ENCODE results near the gene HPN. TPM values are rescaled to one million over a fixed set of nuclear protein-coding genes. Genes with fewer than 3 reads are reported as not detected.

Gene HPN
- total and polyA plus RNA-seq, 2 experiments from 2014 or later: 14.0 to 17.4 TPM

- H2AFZ ChIP-seq: no peak overlapping the region
- H3K27ac ChIP-seq (ENCODE audit: low read depth): no peak overlapping the region
- H3K4me3 Mint-ChIP-seq: no peak overlapping the region; the same call in 2 of the 3 replicates
- ATAC-seq (no peak), DNase-seq (ENCODE audit: low spot score) (no peak)
- peaks cover 2% of the 10 kb centered on the region for H3K27me3 Mint-ChIP-seq (ENCODE audit: insufficient read depth, low read depth, poor library complexity)
- H3K36me3 Mint-ChIP-seq (ENCODE audit: low read depth): no peaks in the 10 kb centered on the region
- no peaks in the 10 kb centered on the region for H4K20me1 ChIP-seq (replicated peaks; ENCODE audit: insufficient read depth)
- no peaks in the 10 kb centered on the region for H3K9me2 ChIP-seq (ENCODE audit: insufficient read depth)
- TF ChIP-seq, protein P1, sequence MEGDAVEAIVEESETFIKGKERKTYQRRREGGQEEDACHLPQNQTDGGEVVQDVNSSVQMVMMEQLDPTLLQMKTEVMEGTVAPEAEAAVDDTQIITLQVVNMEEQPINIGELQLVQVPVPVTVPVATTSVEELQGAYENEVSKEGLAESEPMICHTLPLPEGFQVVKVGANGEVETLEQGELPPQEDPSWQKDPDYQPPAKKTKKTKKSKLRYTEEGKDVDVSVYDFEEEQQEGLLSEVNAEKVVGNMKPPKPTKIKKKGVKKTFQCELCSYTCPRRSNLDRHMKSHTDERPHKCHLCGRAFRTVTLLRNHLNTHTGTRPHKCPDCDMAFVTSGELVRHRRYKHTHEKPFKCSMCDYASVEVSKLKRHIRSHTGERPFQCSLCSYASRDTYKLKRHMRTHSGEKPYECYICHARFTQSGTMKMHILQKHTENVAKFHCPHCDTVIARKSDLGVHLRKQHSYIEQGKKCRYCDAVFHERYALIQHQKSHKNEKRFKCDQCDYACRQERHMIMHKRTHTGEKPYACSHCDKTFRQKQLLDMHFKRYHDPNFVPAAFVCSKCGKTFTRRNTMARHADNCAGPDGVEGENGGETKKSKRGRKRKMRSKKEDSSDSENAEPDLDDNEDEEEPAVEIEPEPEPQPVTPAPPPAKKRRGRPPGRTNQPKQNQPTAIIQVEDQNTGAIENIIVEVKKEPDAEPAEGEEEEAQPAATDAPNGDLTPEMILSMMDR (conservative IDR thresholded peaks at IDR 0.05; ENCODE audit: low read depth in 2 of 2): no peak
- TF ChIP-seq, protein P2, sequence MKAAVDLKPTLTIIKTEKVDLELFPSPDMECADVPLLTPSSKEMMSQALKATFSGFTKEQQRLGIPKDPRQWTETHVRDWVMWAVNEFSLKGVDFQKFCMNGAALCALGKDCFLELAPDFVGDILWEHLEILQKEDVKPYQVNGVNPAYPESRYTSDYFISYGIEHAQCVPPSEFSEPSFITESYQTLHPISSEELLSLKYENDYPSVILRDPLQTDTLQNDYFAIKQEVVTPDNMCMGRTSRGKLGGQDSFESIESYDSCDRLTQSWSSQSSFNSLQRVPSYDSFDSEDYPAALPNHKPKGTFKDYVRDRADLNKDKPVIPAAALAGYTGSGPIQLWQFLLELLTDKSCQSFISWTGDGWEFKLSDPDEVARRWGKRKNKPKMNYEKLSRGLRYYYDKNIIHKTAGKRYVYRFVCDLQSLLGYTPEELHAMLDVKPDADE (IDR thresholded peaks at IDR 0.05): no peak
- TF ChIP-seq EZH2phosphoT487 (IDR thresholded peaks at IDR 0.05; ENCODE audit: unreplicated experiment) (no peak), ZNF114 (CRISPR knock-in tag; IDR thresholded peaks at IDR 0.05) (no peak), POLR2AphosphoS5 (IDR thresholded peaks at IDR 0.05; ENCODE audit: low read depth) (no peak), ZNF331 (CRISPR knock-in tag; IDR thresholded peaks at IDR 0.05; ENCODE audit: low read depth) (no peak), JUNB (IDR thresholded peaks at IDR 0.05; ENCODE audit: unreplicated experiment) (no peak), REST (IDR thresholded peaks at IDR 0.05; ENCODE audit: unreplicated experiment) (no peak), ZNF462 (CRISPR knock-in tag; IDR thresholded peaks at IDR 0.05) (no peak), EZH2 (IDR thresholded peaks at IDR 0.05; ENCODE audit: low read depth, unreplicated experiment) (no peak), STAT1 (IDR thresholded peaks at IDR 0.05; ENCODE audit: unreplicated experiment) (no peak), CREB1 (CRISPR knock-in tag; IDR thresholded peaks at IDR 0.05; ENCODE audit: low read depth) (no peak), NANOG (IDR thresholded peaks at IDR 0.05; ENCODE audit: borderline replicate concordance) (no peak)
- H3K4me1 ChIP-seq (ENCODE audit: insufficient read depth): peaks cover 12% of the 10 kb centered on the region
- H3K4me2 ChIP-seq: no peak overlapping the region
- H3K27ac Mint-ChIP-seq: no peak overlapping the region
- no peaks in the 10 kb centered on the region for H3K36me3 ChIP-seq (ENCODE audit: insufficient read depth)
- no peaks in the 10 kb centered on the region for H3K79me2 ChIP-seq (replicated peaks; ENCODE audit: insufficient read depth)
- H3K9me3 Mint-ChIP-seq: no peaks in the 10 kb centered on the region
- 0 out of 2 replicates have a peak, but pooled peaks cover 3% of the 10 kb centered on the region for H3F3A ChIP-seq (replicated peaks; ENCODE audit: low read depth)
- H3K4me3 ChIP-seq: no peak overlapping the region
- H3K4me1 Mint-ChIP-seq: peaks cover 12% of the 10 kb centered on the region
- H3K27me3 ChIP-seq (ENCODE audit: insufficient read depth): no peaks in the 10 kb centered on the region
Observed at GRCh38 chr19:35094656-35095055, 53.1 kb downstream of the HPN start.

All from GM23338 (cell line).